CD4-positive, alpha-beta T cell (primary cell): Measurements from ENCODE around the gene TEX2. TPM values are rescaled to one million over a fixed set of nuclear protein-coding genes. Genes with fewer than 3 reads are reported as not detected.

Experiments
- ATAC-seq: fragments of 200-7000 bp; cut with Tn5 transposase; one replicate; pipeline ENCODE4 v1.10.0; 2022; ENCODE audit warnings: mild to moderate bottlenecking; ENCODE audit not compliant: poor library complexity
- CTCF ChIA-PET: fragments of 350-600 bp; sonication (Branson Sonifier 250); formaldehyde crosslinking; loops from one replicate; lab custom pipeline; 2021; ENCODE audit warnings: antibody characterized with exemption, inconsistent platforms; lab: Charles Lee
- POLR2A ChIA-PET: fragments of 350-600 bp; sonication (Branson Sonifier 250); formaldehyde crosslinking; loops from one replicate; lab custom pipeline; 2021; ENCODE audit warnings: antibody characterized with exemption, inconsistent platforms; lab: Charles Lee
- DNase-seq, 14 experiments: peaks; one replicate each; pipeline ENCODE4 v3.0.0-alpha.2; 2013 to 2020; ENCODE audit warnings: mixed read lengths in 2 of 14
- H3K27ac ChIP-seq, 2 donors: one replicate each; pipeline versions ENCODE4 v1.5.1 to v1.7.0; 2013; ENCODE audit warnings: low read length in 2 of 2, low read depth in 1 of 2, mild to moderate bottlenecking in 1 of 2
- H3K27me3 ChIP-seq, 2 experiments: 1 replicate in 1 of 2; 2 replicates in 1 of 2; pipeline versions ENCODE4 v1.6.1 to v1.7.0; 2013; ENCODE audit warnings: low read length in 2 of 2, control low read depth in 1 of 2, mild to moderate bottlenecking in 1 of 2, moderate library complexity in 1 of 2; ENCODE audit not compliant: insufficient read depth in 2 of 2, control insufficient read depth in 1 of 2
- H3K36me3 ChIP-seq: one replicate; pipeline ENCODE4 v1.6.1; 2013; ENCODE audit warnings: low read length, control low read depth; ENCODE audit not compliant: insufficient read depth
- H3K4me1 ChIP-seq: one replicate; pipeline ENCODE4 v1.6.1; 2013; ENCODE audit warnings: low read length, control low read depth; ENCODE audit not compliant: insufficient read depth
- H3K4me3 ChIP-seq: one replicate; pipeline ENCODE4 v1.5.1; 2013; ENCODE audit warnings: mild to moderate bottlenecking, low read length, moderate library complexity
- H3K9me3 ChIP-seq, 2 experiments: 1 replicate in 1 of 2; 2 replicates in 1 of 2; pipeline versions ENCODE4 v1.6.1 to v1.7.0; 2013; ENCODE audit warnings: low read length in 2 of 2, mild to moderate bottlenecking in 2 of 2, control low read depth in 1 of 2, moderate library complexity in 1 of 2; ENCODE audit not compliant: control insufficient read depth in 1 of 2, insufficient read depth in 1 of 2
- H3K27ac Mint-ChIP-seq: one replicate; pipeline ENCODE4 v1.8.0; 2020; ENCODE audit warnings: mixed read lengths
- H3K27me3 Mint-ChIP-seq: one replicate; pipeline ENCODE4 v1.8.0; 2021; ENCODE audit warnings: mixed read lengths
- H3K36me3 Mint-ChIP-seq: one replicate; pipeline ENCODE4 v1.8.0; 2021; ENCODE audit warnings: low read depth, mixed read lengths
- H3K4me1 Mint-ChIP-seq: one replicate; pipeline ENCODE4 v1.8.0; 2021; ENCODE audit warnings: low read depth, mixed read lengths
- H3K4me3 Mint-ChIP-seq: one replicate; pipeline ENCODE4 v1.8.0; 2020; ENCODE audit warnings: mild to moderate bottlenecking, mixed read lengths
- H3K9me3 Mint-ChIP-seq: one replicate; pipeline ENCODE4 v1.8.0; 2020; ENCODE audit warnings: mixed read lengths
- CTCF ChIP-seq: fragments of 200-600 bp; IDR thresholded peaks from one replicate; pipeline ENCODE4 v1.8.0; 2022; ENCODE audit warnings: antibody characterized with exemption, mild to moderate bottlenecking
- intact Hi-C, 2 experiments: fragments of 100-400 bp; cut with DNase I in 1 of 2; cut with micrococcal nuclease in 1 of 2; formaldehyde crosslinking; loops; one replicate each; pipeline versions ENCODE4 v1.15.1 to v1.9.0; 2023 to 2025; cut with DNase I, micrococcal nuclease
- total RNA-seq, 174 experiments: library from RNA in 2 of 174; stranded (reverse) in 2 of 174; gene quantifications; one replicate each; pipeline ENCODE4 v1.2.3 and lab custom pipeline; 2021 to 2026

Gene TEX2
- total RNA-seq, 2 experiments from 2014 or later = 8.6 to 8.9 TPM

- POLR2A ChIA-PET = interaction anchor here (0.6 to 7.1 kb wide), 19 partner anchors 12 to 223 kb away, joined by 3 to 166 read pairs (median 4); partner anchors contain the start of gene ICAM2
- no peak for TF ChIP-seq CTCF
- Mint-ChIP-seq H3K4me1 (peaks cover 20% of the 10 kb centered on the region), H3K4me3 (no peak overlapping the region), H3K36me3 (peaks cover 5% of the 10 kb centered on the region), H3K27ac (no peak overlapping the region), H3K27me3 (no peaks in the 10 kb centered on the region), H3K9me3 (no peaks in the 10 kb centered on the region)
- no peak for DNase-seq
- CTCF ChIA-PET = interaction anchor here (0.6 to 9.5 kb wide), 28 partner anchors 8 to 244 kb away, joined by 3 to 170 read pairs (median 4); partner anchors contain the start of genes GH1 and ICAM2
- no peak for ATAC-seq
- Histone ChIP-seq H3K27me3 (no peaks in the 10 kb centered on the region), H3K4me3 (no peak overlapping the region), H3K9me3 (no peaks in the 10 kb centered on the region), H3K27ac (no peak overlapping the region), H3K4me1 (peaks cover 21% of the 10 kb centered on the region), H3K36me3 (no peaks in the 10 kb centered on the region)
- intact Hi-C loops = loop anchor here (2.0 to 5.0 kb wide), 3 partner anchors 52 to 224 kb away; partner anchors contain the start of genes CSHL1 (in 1 of the 2) and GH1 (in 1 of the 2)
These were observed 128.7 kb downstream of the TEX2 start for GRCh38 chr17:64134216-64134970.

DNA sequence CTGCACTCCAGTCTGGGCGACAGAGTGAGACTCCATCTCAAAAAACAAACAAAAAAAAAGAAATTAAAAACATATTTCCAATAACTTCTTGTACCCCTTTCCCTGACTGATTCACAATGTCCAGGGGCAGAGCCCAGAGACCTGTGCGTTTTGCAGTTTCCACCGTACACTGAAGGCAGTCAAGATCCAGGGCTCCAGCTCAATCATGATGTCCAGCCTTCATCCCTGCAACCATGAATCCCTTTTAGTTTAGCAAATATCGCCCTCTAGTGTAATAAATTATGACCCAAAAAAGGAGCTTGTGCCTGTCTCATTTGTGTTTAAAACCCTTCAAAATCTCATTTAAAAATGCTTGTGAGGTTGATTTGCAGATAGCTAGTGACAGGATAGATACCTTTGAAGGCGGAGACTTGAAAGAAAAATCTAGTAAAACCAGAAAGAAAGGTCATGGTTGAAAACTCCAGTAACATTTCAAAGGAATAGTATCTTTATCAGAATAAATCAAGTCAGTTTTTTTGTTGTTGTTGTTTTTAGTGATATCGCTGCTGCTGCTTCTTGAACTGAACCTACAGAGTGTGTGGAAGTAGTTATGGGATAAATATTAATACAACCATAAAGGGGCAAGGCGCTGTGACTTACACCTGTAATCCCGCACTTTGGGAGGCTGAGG lies 129.4 kb downstream of the TEX2 start:
- peak; percentile 94 for TF ChIP-seq CTCF
- CTCF ChIA-PET = interaction anchor here (0.6 to 9.5 kb wide), 29 partner anchors 9 to 243 kb away, joined by 3 to 170 read pairs (median 3); partner anchors contain the start of genes GH1 and ICAM2
- Histone ChIP-seq H3K36me3 (no peaks in the 10 kb centered on the region), H3K27me3 (no peaks in the 10 kb centered on the region), H3K9me3 (no peaks in the 10 kb centered on the region), H3K27ac (no peak overlapping the region), H3K4me3 (no peak overlapping the region), H3K4me1 (peaks cover 26% of the 10 kb centered on the region)
- H3K36me3 Mint-ChIP-seq = peaks cover 10% of the 10 kb centered on the region
- intact Hi-C loops = loop anchor here (1.0 to 5.0 kb wide), 6 partner anchors 51 to 223 kb away; partner anchors contain the start of genes CSHL1 (in 1 of the 2) and GH1 (in 1 of the 2)
- H3K9me3 Mint-ChIP-seq = no peaks in the 10 kb centered on the region
- DNase-seq (peak in 4 of 14 experiments; percentile 28 to 77 (median 76)), ATAC-seq (no peak)
- peak overlapping the region; percentile 40 for H3K27ac Mint-ChIP-seq
- peak overlapping the region; percentile 47 for H3K4me3 Mint-ChIP-seq
- peaks cover 26% of the 10 kb centered on the region for H3K4me1 Mint-ChIP-seq
- POLR2A ChIA-PET = interaction anchor here (0.6 to 7.1 kb wide), 20 partner anchors 12 to 222 kb away, joined by 3 to 166 read pairs (median 4); partner anchors contain the start of gene ICAM2
- no peaks in the 10 kb centered on the region for H3K27me3 Mint-ChIP-seq

DNA sequence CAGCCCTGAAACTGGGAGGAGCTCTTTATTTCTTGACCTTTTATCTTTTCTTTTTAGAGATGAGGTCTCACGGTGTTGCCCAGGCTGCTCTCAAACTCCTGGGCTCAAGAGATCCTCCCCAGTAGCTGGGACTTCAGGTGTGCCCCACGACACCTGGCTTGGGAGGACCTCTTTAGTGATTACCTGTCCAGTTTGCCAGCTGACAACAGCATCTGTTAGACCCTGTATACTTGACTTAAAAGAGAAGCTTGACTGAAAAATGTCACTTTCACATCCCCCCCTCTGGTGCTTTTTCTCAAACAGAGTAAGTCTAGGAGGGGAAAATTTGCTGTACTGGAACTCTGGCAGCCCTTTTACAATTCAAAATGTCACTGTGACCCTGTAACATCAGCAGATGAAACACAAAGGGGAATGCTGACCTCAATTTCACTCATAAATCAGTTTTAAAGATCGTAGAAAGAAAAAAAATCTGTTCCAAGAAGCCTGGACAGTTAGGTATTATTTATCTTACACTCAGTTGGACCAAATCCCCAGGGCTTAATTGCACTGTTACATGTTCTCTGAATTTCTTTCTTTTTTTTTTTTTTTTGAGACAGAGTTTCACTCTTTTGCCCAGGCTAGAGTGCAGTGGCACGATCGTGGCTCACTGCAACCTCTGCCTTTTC lies 131.3 kb downstream of the TEX2 start:
- Histone ChIP-seq H3K27me3 (no peaks in the 10 kb centered on the region), H3K27ac (no peak overlapping the region), H3K4me3 (no peak overlapping the region), H3K9me3 (no peaks in the 10 kb centered on the region), H3K4me1 (peaks cover 30% of the 10 kb centered on the region), H3K36me3 (no peaks in the 10 kb centered on the region)
- no peak for TF ChIP-seq CTCF
- peaks cover 11% of the 10 kb centered on the region for H3K36me3 Mint-ChIP-seq
- no peaks in the 10 kb centered on the region for H3K27me3 Mint-ChIP-seq
- H3K4me3 Mint-ChIP-seq = no peak overlapping the region
- ATAC-seq = no peak
- POLR2A ChIA-PET = interaction anchor here (0.9 to 7.1 kb wide), 9 partner anchors 11 to 212 kb away, joined by 3 to 166 read pairs (median 60); partner anchors contain the start of genes CD79B and ICAM2
- intact Hi-C loops = loop anchor here in 1 of 2 experiments (2.0 to 5.0 kb wide), 3 partner anchors 29 to 214 kb away; partner anchors contain the start of gene GH1
- no peaks in the 10 kb centered on the region for H3K9me3 Mint-ChIP-seq
- CTCF ChIA-PET = interaction anchor here (2.6 to 9.5 kb wide), 4 partner anchors 17 to 213 kb away, joined by 13 to 170 read pairs (median 28); partner anchors contain the start of gene GH1
- peaks cover 39% of the 10 kb centered on the region for H3K4me1 Mint-ChIP-seq
- H3K27ac Mint-ChIP-seq = peak overlapping the region; percentile 92
- no peak for DNase-seq
